Esophagus muscularis mucosa (tissue), 4 donors: Measurements from ENCODE around the gene THEMIS.

Experiments
- CTCF ChIP-seq, 3 experiments: fragments of 200-600 bp in 2 of 3; fragments of 450-650 bp in 1 of 3; sonication (generic) in 2 of 3; IDR thresholded peaks; one replicate each; pipeline ENCODE4 v1.5.1; 2017 to 2019; ENCODE audit warnings: antibody characterized with exemption in 3 of 3, mild to moderate bottlenecking in 2 of 3, moderate library complexity in 1 of 3
- EP300 ChIP-seq: sonication (generic); formaldehyde crosslinking; IDR thresholded peaks from one replicate; pipeline ENCODE4 v1.6.1; 2017; ENCODE audit warnings: antibody characterized with exemption
- POLR2A ChIP-seq: fragments of 450-650 bp; IDR thresholded peaks from one replicate; pipeline ENCODE4 v1.6.1; 2017; ENCODE audit warnings: antibody characterized with exemption, moderate library complexity, mild to moderate bottlenecking, low read depth

GRCh38 chr6:127851197-127851596 is 49.7 kb downstream of the THEMIS start:
- TF ChIP-seq EP300 (no peak), CTCF (IDR thresholded peaks at IDR 0.05) (no peak), POLR2A (no peak)
